HFF-Myc (cell line): ENCODE data around the gene MADD.
A peak's percentile ranks its signal among the peaks of the same experiment; 100 is the strongest.

Experiments used
- DNase-seq: peaks from one replicate; pipeline ENCODE4 v3.0.0-alpha.2; 2011; ENCODE audit warnings: low read depth; ENCODE audit errors: extremely low read depth
- H3K4me3 ChIP-seq: replicated peaks from 2 replicates; pipeline ENCODE4 v1.5.1; 2011; ENCODE audit warnings: low read depth, mild to moderate bottlenecking, control low read depth, low read length
- TF ChIP-seq, protein P1 (sequence below): IDR thresholded peaks from 2 replicates; pipeline ENCODE4 v1.5.1; 2012; ENCODE audit warnings: mild to moderate bottlenecking, low read depth, low read length, control low read depth; ENCODE audit errors: missing control alignments

The MADD gene

DNA sequence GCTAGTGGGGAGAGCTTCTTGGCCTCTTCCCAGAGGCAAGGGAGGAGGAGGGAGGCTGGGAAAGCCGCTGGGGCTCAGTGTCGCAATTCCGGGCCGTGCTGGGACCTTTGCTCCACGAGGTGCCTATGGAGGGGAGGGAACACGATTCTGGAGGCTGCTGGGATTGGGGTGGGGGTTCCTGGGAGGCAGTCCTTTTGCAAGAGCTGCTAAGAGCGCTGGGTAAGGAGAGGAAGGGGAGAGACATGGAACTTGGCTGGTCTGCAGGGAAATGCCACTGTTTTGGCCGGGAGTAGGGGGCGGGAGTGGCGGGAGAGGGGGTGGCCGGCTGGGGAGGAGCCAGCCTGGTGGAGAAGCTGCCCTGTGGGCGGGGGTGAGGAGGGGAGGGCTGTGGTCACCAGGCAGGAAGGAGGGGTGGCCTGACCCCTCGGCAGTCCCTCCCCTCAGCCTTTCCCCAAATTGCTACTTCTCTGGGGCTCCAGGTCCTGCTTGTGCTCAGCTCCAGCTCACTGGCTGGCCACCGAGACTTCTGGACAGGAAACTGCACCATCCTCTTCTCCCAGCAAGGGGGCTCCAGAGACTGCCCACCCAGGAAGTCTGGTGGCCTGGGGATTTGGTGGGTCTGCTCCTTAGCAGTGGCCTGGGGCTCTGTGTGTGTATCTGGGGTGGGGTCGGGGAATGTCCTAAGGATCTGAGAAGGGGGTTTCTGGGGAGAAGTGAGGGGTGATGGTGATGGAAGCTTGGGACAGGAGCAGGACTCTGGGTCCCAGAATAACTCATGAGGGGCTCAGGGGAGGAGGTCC, 12.2 kb upstream of the MADD start, which contains the start of gene NR1H3:
NR1H3 (plus strand) TSS at position 480 of the 800 bp plus-strand sequence. CDS start 1,221 bp downstream, outside the sequence.
- peak within 1 kb of the TSS; percentile 35 for H3K4me3 ChIP-seq
- peak; percentile 55 for DNase-seq
- TF ChIP-seq, protein P1, sequence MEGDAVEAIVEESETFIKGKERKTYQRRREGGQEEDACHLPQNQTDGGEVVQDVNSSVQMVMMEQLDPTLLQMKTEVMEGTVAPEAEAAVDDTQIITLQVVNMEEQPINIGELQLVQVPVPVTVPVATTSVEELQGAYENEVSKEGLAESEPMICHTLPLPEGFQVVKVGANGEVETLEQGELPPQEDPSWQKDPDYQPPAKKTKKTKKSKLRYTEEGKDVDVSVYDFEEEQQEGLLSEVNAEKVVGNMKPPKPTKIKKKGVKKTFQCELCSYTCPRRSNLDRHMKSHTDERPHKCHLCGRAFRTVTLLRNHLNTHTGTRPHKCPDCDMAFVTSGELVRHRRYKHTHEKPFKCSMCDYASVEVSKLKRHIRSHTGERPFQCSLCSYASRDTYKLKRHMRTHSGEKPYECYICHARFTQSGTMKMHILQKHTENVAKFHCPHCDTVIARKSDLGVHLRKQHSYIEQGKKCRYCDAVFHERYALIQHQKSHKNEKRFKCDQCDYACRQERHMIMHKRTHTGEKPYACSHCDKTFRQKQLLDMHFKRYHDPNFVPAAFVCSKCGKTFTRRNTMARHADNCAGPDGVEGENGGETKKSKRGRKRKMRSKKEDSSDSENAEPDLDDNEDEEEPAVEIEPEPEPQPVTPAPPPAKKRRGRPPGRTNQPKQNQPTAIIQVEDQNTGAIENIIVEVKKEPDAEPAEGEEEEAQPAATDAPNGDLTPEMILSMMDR = peak; percentile 71

DNA sequence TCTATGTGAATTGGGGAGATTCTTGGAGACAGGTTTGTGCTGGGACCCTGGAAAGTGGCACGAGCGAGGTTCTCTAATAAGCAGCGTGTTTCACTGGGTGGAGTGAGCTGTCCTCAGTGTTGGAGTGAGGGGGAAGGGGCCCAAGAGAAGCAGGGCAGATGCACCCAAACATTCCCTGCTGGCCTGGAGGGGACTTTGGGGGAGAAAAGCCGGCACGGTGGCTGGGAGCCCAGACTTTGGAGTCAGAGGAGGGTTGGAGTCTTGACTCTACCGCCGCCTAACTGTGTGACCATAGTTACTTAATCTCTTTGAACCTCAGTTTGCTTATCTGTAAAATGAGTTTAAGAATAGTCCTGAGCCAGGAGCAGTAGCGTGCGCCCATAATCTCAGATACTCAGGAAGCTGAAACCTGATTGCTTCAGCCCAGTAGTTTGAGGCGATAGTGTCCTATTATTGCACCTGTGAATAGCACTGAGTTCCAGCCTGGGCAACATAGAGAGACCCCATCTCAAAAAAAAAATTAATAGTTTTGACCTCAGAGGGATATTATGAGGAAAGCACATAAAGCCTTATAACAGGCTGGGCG, 11.5 kb upstream of the MADD start:
- peak overlapping the region; percentile 35 for H3K4me3 ChIP-seq
- no peak for DNase-seq
- TF ChIP-seq, protein P1 = no peak

DNA sequence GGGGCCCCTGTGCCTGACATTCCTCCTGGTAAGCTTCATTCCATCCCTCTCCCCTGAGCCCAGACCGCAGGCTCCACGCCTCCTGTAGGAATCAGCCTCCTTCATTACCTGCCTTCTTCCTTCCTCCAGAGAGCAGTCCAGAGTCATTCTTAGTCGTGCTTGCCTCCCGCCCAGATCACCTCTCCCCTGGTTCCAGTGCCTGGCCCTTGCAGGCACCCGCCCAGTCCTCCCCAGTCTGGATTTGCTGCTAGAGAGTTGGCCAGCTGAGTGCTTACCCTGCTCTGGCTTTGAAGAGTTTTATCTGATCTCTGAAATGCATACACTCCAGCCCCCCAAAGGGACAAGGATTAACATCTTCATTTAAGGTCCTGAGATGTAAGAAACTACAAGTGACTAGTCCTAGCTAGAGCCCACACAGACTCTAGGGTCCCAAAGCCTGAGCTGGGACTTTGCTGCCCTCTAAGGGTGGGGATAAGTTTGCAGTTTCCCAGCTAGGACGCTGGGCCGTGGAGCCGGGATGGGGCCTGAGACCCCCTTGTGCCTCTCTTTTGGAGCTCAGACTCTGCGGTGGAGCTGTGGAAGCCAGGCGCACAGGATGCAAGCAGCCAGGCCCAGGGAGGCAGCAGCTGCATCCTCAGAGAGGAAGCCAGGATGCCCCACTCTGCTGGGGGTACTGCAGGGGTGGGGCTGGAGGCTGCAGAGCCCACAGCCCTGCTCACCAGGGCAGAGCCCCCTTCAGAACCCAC, 10.5 kb upstream of the MADD start:
- TF ChIP-seq, protein P1 = peak; percentile 75
- no peak overlapping the region for H3K4me3 ChIP-seq
- DNase-seq = no peak

DNA sequence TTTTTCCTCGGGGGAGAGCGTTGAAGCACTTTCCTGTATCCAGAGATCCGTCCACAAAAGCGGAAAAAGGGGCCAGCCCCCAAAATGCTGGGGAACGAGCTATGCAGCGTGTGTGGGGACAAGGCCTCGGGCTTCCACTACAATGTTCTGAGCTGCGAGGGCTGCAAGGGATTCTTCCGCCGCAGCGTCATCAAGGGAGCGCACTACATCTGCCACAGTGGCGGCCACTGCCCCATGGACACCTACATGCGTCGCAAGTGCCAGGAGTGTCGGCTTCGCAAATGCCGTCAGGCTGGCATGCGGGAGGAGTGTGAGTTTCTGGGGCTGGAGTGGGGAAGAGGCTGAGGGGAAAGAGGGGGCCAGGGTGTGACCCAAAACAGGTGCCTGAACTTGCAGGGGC, 9.6 kb upstream of the MADD start:
- TF ChIP-seq, protein P1 = no peak
- DNase-seq = no peak
- no peak overlapping the region for H3K4me3 ChIP-seq

DNA sequence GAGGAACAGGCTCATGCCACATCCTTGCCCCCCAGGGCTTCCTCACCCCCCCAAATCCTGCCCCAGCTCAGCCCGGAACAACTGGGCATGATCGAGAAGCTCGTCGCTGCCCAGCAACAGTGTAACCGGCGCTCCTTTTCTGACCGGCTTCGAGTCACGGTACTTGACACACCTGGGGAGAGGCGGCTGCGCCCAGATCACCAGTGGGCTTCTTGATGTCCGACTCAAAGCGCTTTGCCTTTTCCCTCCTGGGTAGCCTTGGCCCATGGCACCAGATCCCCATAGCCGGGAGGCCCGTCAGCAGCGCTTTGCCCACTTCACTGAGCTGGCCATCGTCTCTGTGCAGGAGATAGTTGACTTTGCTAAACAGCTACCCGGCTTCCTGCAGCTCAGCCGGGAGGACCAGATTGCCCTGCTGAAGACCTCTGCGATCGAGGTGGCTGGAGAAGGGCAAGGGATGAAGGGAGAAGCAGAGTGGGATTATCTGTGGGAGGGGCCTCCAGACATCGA, 8.6 kb upstream of the MADD start:
- TF ChIP-seq, protein P1 = no peak
- DNase-seq = no peak
- no peak overlapping the region for H3K4me3 ChIP-seq

DNA sequence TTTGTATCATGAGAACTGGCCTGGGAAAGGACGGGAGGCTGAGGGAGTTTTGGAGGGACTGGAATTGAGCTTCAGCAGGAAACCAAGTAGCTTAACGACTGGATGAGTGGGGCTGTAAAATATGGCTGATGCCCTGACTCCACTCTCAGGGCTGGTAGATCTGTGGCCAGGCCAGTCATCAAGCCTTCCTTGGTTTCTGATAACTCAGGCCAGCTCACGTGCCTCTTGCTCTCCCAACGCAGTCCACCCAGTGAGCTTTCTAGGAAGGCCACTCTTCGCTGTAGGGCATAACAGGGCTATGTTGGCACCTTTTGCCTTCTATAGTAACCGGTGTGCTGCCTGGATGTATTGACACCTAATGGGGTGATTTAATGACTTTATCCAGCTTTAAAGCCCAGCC, 5.8 kb upstream of the MADD start:
- no peak for DNase-seq
- no peak overlapping the region for H3K4me3 ChIP-seq

More for the DNA sequence above, 5.8 kb upstream of the MADD start:
- TF ChIP-seq, protein P1 = no peak
